ENCODE data around the gene CERS6. TPM values are rescaled to one million over a fixed set of nuclear protein-coding genes. Genes with fewer than 3 reads are reported as not detected.

The CERS6 gene
- total and polyA plus RNA-seq, 2 experiments from 2014 or later, result 40.9 to 99.1 TPM

- H3K4me1 ChIP-seq (ENCODE audit: insufficient read depth), result peaks cover 6% of the 10 kb centered on the region
- H4K20me1 ChIP-seq (ENCODE audit: insufficient read depth, poor library complexity, severe bottlenecking), result no peaks in the 10 kb centered on the region
- no peaks in the 10 kb centered on the region for H3K9me2 ChIP-seq (replicated peaks; ENCODE audit: insufficient read depth)
- H3K79me2 ChIP-seq, result no peaks in the 10 kb centered on the region
- no peak overlapping the region for H3K27ac ChIP-seq
- H3K36me3 ChIP-seq (replicated peaks; ENCODE audit: insufficient read depth, low read depth), result no peaks in the 10 kb centered on the region
- H3K9me3 ChIP-seq (ENCODE audit: low read depth), result no peaks in the 10 kb centered on the region
- TF ChIP-seq EZH2phosphoT487 (IDR thresholded peaks at IDR 0.05; ENCODE audit: low read depth, severe bottlenecking, unreplicated experiment) (no peak), CTCF (IDR thresholded peaks at IDR 0.05; ENCODE audit: poor library complexity) (no peak), EZH2 (IDR thresholded peaks at IDR 0.05; ENCODE audit: borderline replicate concordance) (no peak)
- no peaks in the 10 kb centered on the region for H3K27me3 ChIP-seq
- WGBS (ENCODE audit: low lambda C conversion rate, missing lambda C conversion rate), result 57% methylated on average over 2 of the region's 2 CpGs
- no peak overlapping the region for H3K4me3 ChIP-seq
- DNase-seq (ENCODE audit: low spot score), result no peak
- H3K4me2 ChIP-seq, result no peak overlapping the region
- H2AFZ ChIP-seq, result no peak overlapping the region
Observed at GRCh38 chr2:168770796-168771195, 314.7 kb downstream of the CERS6 start.

GRCh38 chr2:168772704-168773103 lies 316.6 kb downstream of the CERS6 start:
- Histone ChIP-seq H3K4me2 (no peak overlapping the region), H3K27me3 (no peaks in the 10 kb centered on the region), H3K4me1 (ENCODE audit: insufficient read depth) (peaks cover 6% of the 10 kb centered on the region), H3K9me3 (ENCODE audit: low read depth) (no peaks in the 10 kb centered on the region), H3K36me3 (replicated peaks; ENCODE audit: insufficient read depth, low read depth) (no peaks in the 10 kb centered on the region), H4K20me1 (ENCODE audit: insufficient read depth, poor library complexity, severe bottlenecking) (no peaks in the 10 kb centered on the region), H3K9me2 (replicated peaks; ENCODE audit: insufficient read depth) (no peaks in the 10 kb centered on the region), H3K4me3 (no peak overlapping the region), H2AFZ (no peak overlapping the region), H3K79me2 (no peaks in the 10 kb centered on the region), H3K27ac (no peak overlapping the region)
- 95% methylated on average over 1 of the region's 1 CpG for WGBS (ENCODE audit: low lambda C conversion rate, missing lambda C conversion rate)
- TF ChIP-seq EZH2phosphoT487 (IDR thresholded peaks at IDR 0.05; ENCODE audit: low read depth, severe bottlenecking, unreplicated experiment) (no peak), CTCF (IDR thresholded peaks at IDR 0.05; ENCODE audit: poor library complexity) (no peak), EZH2 (IDR thresholded peaks at IDR 0.05; ENCODE audit: borderline replicate concordance) (no peak)
- no peak for DNase-seq (ENCODE audit: low spot score)

GRCh38 chr2:168773128-168773527 lies 317.1 kb downstream of the CERS6 start:
- H3K4me3 ChIP-seq, result no peak overlapping the region
- 90% methylated on average over 2 of the region's 2 CpGs for WGBS (ENCODE audit: low lambda C conversion rate, missing lambda C conversion rate)
- no peak overlapping the region for H3K4me2 ChIP-seq
- no peaks in the 10 kb centered on the region for H3K79me2 ChIP-seq
- no peak overlapping the region for H2AFZ ChIP-seq
- H3K27ac ChIP-seq, result no peak overlapping the region
- no peaks in the 10 kb centered on the region for H3K9me2 ChIP-seq (replicated peaks; ENCODE audit: insufficient read depth)
- peaks cover 6% of the 10 kb centered on the region for H3K4me1 ChIP-seq (ENCODE audit: insufficient read depth)
- no peak for DNase-seq (ENCODE audit: low spot score)
- no peaks in the 10 kb centered on the region for H3K36me3 ChIP-seq (replicated peaks; ENCODE audit: insufficient read depth, low read depth)
- H4K20me1 ChIP-seq (ENCODE audit: insufficient read depth, poor library complexity, severe bottlenecking), result no peaks in the 10 kb centered on the region
- H3K27me3 ChIP-seq, result no peaks in the 10 kb centered on the region
- H3K9me3 ChIP-seq (ENCODE audit: low read depth), result no peaks in the 10 kb centered on the region
- TF ChIP-seq EZH2 (IDR thresholded peaks at IDR 0.05; ENCODE audit: borderline replicate concordance) (no peak), CTCF (IDR thresholded peaks at IDR 0.05; ENCODE audit: poor library complexity) (no peak), EZH2phosphoT487 (IDR thresholded peaks at IDR 0.05; ENCODE audit: low read depth, severe bottlenecking, unreplicated experiment) (no peak)
